PC-3 (cell line): ENCODE results near the gene TCN1.

Experiments used
- EZH2 ChIP-seq: fragments of 300-600 bp; sonication (generic); IDR thresholded peaks from one replicate; pipeline ENCODE4 v1.6.1; 2017; ENCODE audit warnings: antibody characterized with exemption, mild to moderate bottlenecking, low read length; ENCODE audit not compliant: unreplicated experiment
- EZH2phosphoT487 ChIP-seq: fragments of 300-600 bp; sonication (generic); IDR thresholded peaks from 2 replicates; pipeline ENCODE4 v1.6.1; 2018; ENCODE audit warnings: mild to moderate bottlenecking, antibody characterized with exemption, low read length, borderline replicate concordance
- TF ChIP-seq, protein P1 (sequence below): fragments of 300-600 bp; sonication (generic); conservative IDR thresholded peaks from 2 replicates; pipeline ENCODE4 v1.5.1; 2017; ENCODE audit warnings: antibody characterized with exemption, low read depth, mild to moderate bottlenecking, low read length

GRCh38 chr11:59867946-59868345, 1.7 kb upstream of the TCN1 start:
- TF ChIP-seq, protein P1, sequence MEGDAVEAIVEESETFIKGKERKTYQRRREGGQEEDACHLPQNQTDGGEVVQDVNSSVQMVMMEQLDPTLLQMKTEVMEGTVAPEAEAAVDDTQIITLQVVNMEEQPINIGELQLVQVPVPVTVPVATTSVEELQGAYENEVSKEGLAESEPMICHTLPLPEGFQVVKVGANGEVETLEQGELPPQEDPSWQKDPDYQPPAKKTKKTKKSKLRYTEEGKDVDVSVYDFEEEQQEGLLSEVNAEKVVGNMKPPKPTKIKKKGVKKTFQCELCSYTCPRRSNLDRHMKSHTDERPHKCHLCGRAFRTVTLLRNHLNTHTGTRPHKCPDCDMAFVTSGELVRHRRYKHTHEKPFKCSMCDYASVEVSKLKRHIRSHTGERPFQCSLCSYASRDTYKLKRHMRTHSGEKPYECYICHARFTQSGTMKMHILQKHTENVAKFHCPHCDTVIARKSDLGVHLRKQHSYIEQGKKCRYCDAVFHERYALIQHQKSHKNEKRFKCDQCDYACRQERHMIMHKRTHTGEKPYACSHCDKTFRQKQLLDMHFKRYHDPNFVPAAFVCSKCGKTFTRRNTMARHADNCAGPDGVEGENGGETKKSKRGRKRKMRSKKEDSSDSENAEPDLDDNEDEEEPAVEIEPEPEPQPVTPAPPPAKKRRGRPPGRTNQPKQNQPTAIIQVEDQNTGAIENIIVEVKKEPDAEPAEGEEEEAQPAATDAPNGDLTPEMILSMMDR = no peak
- no peak for TF ChIP-seq EZH2
- TF ChIP-seq EZH2phosphoT487 = no peak
